Left ventricle myocardium inferior (tissue), 1 donor: ENCODE data around the gene MRPL9. TPM values are rescaled to one million over a fixed set of nuclear protein-coding genes. Genes with fewer than 3 reads are reported as not detected.
"Not testable (repeated sequence)": the region's sequence is repeated elsewhere in the genome, so short reads cannot be mapped to it uniquely, and the experiment has no call there.

Experiments used
- DNase-seq: peaks from one replicate; pipeline ENCODE4 v3.0.0-alpha.2; 2020
- H3K27ac ChIP-seq: fragments of 200-600 bp; replicated peaks from 2 replicates; pipeline ENCODE4 v1.8.0; 2021
- H3K27me3 ChIP-seq: fragments of 200-600 bp; 2 replicates; pipeline ENCODE4 v1.8.0; 2021; ENCODE audit warnings: low read depth
- H3K36me3 ChIP-seq: fragments of 200-600 bp; 2 replicates; pipeline ENCODE4 v1.8.0; 2021
- H3K4me1 ChIP-seq: fragments of 200-600 bp; 2 replicates; pipeline ENCODE4 v1.8.0; 2021
- H3K4me3 ChIP-seq: fragments of 200-600 bp; 2 replicates; pipeline ENCODE4 v1.8.0; 2021; ENCODE audit warnings: mild to moderate bottlenecking, moderate library complexity
- H3K9me3 ChIP-seq: fragments of 200-600 bp; replicated peaks from 2 replicates; pipeline ENCODE4 v1.8.0; 2021
- CTCF ChIP-seq: fragments of 200-600 bp; IDR thresholded peaks from 2 replicates; pipeline ENCODE4 v1.8.0; 2021; ENCODE audit warnings: antibody characterized with exemption, mild to moderate bottlenecking, borderline replicate concordance
- intact Hi-C: fragments of 100-400 bp; cut with micrococcal nuclease; formaldehyde crosslinking; loops from one replicate; pipeline ENCODE4 v1.11.0; 2022
- total RNA-seq: library from RNA; stranded (reverse); fragmentation: NEBNext Ultra II Directional; extraction: Animal tissue kit (Norgen Biotek cat#: 25700); gene quantifications from one replicate; pipeline ENCODE4 v1.2.1, GENCODE V29; 2021
- donor health status: DM: no; HTN: yes; CAD: no; lungs with severe emphysema.

MRPL9 gene
- total RNA-seq, 1 donor from 2014 or later, result 41.8 TPM

GRCh38 chr1:151775894-151776664 is 12.8 kb upstream of the MRPL9 start:
- Histone ChIP-seq H3K36me3 (peaks cover 71% of the 10 kb centered on the region), H3K9me3 (no peaks in the 10 kb centered on the region)
- TF ChIP-seq CTCF, result no peak

DNA sequence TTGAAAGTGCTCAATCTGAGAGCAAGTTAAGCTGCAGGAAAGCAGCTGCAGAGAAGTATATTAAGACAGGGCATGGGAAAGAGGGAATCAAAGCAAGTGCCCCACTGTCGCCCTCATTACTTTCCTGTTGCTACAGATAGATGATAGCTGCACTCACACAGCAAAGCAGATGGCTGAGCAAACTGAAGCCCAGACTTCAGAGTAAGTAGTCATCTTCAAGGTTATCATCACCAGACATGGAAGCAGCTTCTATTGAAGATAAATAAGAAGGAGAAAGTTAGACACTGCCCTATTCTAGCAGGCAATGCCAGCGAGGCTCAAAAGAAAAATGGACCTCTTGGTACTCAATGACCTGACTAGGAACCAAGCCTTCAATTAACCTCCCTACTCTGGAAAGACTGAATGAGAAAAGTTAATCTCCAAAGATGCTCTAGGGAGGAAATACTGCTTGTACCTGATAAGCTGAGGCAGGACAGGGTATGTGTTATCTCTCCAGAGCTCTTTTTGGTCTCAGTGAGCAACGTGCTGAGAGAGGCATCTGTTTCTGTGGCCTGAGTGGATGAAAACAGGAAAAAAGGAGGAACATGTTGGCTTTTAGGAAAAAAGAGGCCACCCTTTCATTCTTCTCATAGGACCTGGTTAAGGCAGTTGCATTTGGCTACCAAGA is 11.1 kb upstream of the MRPL9 start:
- no peak overlapping the region for H3K27ac ChIP-seq
- H3K36me3 ChIP-seq, result peaks cover 61% of the 10 kb centered on the region
- TF ChIP-seq CTCF, result no peak
- H3K27me3 ChIP-seq, result no peaks in the 10 kb centered on the region
- no peak overlapping the region for H3K4me3 ChIP-seq
- H3K9me3 ChIP-seq, result no peaks in the 10 kb centered on the region
- intact Hi-C loops, result no loop called here
- H3K4me1 ChIP-seq, result no peaks in the 10 kb centered on the region
- DNase-seq, result no peak

More at GRCh38 chr1:151775894-151776664, 12.8 kb upstream of the MRPL9 start:
- intact Hi-C loops, result no loop called here
- no peak for DNase-seq
- Histone ChIP-seq H3K27me3 (no peaks in the 10 kb centered on the region), H3K27ac (no peak overlapping the region), H3K4me3 (no peak overlapping the region), H3K4me1 (no peaks in the 10 kb centered on the region)

DNA sequence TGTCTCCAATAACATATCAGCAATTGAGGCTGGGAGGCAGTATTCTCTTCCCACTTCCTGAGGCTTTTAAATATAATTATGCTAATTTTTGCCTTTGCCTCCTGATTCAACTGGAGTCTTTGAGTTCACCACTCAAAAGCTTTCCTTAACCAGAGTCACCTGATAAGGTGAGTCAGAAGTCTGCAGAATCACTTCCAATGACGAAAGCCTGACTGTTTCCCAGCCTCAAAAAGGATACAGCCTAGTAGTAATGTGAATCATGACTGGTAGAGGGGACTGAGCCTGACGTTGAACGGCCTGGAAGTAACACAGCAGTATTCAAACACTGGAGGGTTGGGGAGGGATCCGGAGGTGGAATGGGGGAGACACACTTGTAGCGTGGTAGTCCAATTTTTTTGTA is 10.4 kb upstream of the MRPL9 start:
- H3K4me1 ChIP-seq, result no peaks in the 10 kb centered on the region
- H3K36me3 ChIP-seq, result peaks cover 54% of the 10 kb centered on the region
- H3K9me3 ChIP-seq, result no peaks in the 10 kb centered on the region
- no peak for TF ChIP-seq CTCF
- no peaks in the 10 kb centered on the region for H3K27me3 ChIP-seq
- intact Hi-C loops, result no loop called here
- no peak overlapping the region for H3K27ac ChIP-seq
- H3K4me3 ChIP-seq, result no peak overlapping the region
- no peak for DNase-seq

- intact Hi-C loops, H3K9me3 ChIP-seq, DNase-seq, H3K27me3 ChIP-seq, H3K27ac ChIP-seq, H3K4me1 ChIP-seq, H3K4me3 ChIP-seq: not testable (repeated sequence)
- H3K36me3 ChIP-seq, result peaks cover 13% of the 10 kb centered on the region
Measured at GRCh38 chr1:151769270-151769669, 6.0 kb upstream of the MRPL9 start.

DNA sequence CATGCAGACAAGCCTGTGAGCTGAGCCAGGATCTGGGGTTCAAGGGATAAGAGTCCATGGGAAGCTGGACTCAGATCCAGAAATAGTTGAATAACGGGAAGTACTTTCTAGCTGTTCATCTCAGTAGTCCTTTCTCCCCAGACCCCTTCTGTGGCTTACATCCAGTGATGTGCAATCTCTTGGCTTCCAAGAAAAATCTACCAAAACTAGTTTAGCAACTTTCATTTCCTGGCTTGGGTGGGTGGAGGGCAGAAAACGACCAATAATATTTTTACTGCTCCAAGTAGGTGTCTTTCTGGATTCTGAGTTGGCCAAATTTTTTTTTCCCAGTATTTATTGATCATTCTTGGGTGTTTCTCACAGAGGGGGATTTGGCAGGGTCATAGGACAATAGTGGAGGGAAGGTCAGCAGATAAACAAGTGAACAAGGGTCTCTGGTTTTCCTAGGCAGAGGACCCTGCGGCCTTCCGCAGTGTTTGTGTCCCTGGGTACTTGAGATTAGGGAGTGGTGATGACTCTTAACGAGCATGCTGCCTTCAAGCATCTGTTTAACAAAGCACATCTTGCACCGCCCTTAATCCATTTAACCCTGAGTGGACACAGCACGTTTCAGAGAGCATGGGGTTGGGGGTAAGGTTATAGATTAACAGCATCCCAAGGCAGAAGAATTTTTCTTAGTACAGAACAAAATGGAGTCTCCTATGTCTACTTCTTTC is 5.2 kb upstream of the MRPL9 start:
- intact Hi-C loops, DNase-seq, H3K9me3 ChIP-seq: not testable (repeated sequence)

DNA sequence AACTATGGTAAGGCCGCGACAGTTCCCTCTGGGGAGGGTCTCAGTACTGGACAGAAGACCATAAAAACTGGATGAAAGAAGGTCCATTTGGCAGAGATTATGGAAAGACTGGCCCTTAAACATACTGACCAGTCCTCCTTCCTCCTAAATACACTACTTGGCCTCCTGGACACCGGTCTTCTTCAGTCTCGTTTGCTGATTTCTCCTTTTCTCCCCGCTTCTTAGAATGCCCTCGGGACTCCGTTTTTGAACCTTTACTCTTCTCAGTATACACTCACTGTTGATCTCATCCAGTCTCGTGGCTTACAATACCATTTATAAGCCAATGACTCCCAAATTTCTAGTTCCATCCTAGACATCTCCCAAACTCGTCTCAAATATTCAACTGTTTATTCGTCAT is 694 bp upstream of the MRPL9 start:
- intact Hi-C loops, result no loop called here
- Histone ChIP-seq H3K36me3 (peaks cover 31% of the 10 kb centered on the region), H3K27me3 (no peaks in the 10 kb centered on the region), H3K27ac (peak overlapping the region; percentile 93), H3K4me3 (peak overlapping the region; percentile 86), H3K4me1 (peaks cover 25% of the 10 kb centered on the region), H3K9me3 (no peaks in the 10 kb centered on the region)
- DNase-seq, result no peak
- TF ChIP-seq CTCF, result no peak

More for the DNA sequence above, 5.2 kb upstream of the MRPL9 start:
- H3K4me1 ChIP-seq, result peaks cover 12% of the 10 kb centered on the region
- H3K36me3 ChIP-seq, H3K4me3 ChIP-seq, H3K27ac ChIP-seq, H3K27me3 ChIP-seq: not testable (repeated sequence)
